Endothelial cell (in vitro differentiated cells): ENCODE results near the gene NECTIN2. TPM values are rescaled to one million over a fixed set of nuclear protein-coding genes. Genes with fewer than 3 reads are reported as not detected.
A peak's percentile ranks its signal among the peaks of the same experiment; 100 is the strongest.
"Not testable (repeated sequence)": the region's sequence is repeated elsewhere in the genome, so short reads cannot be mapped to it uniquely, and the experiment has no call there.

ENCODE experiments used
- DNase-seq: peaks from one replicate; pipeline ENCODE4 v3.0.0; 2021; ENCODE audit warnings: low spot score
- H3K27ac Mint-ChIP-seq: one replicate; pipeline ENCODE4 v1.8.0; 2021; ENCODE audit warnings: mixed read lengths, inconsistent platforms; ENCODE audit not compliant: unreplicated experiment
- H3K27me3 Mint-ChIP-seq: one replicate; pipeline ENCODE4 v1.8.0; 2021; ENCODE audit warnings: mild to moderate bottlenecking, moderate library complexity, mixed read lengths, inconsistent platforms; ENCODE audit not compliant: unreplicated experiment
- H3K36me3 Mint-ChIP-seq: one replicate; pipeline ENCODE4 v1.8.0; 2021; ENCODE audit warnings: mild to moderate bottlenecking, low read depth, mixed read lengths, inconsistent platforms; ENCODE audit not compliant: unreplicated experiment
- H3K4me1 Mint-ChIP-seq: one replicate; pipeline ENCODE4 v1.8.0; 2021; ENCODE audit warnings: mild to moderate bottlenecking, mixed read lengths, inconsistent platforms; ENCODE audit not compliant: unreplicated experiment
- H3K4me3 Mint-ChIP-seq: one replicate; pipeline ENCODE4 v1.8.0; 2021; ENCODE audit warnings: mild to moderate bottlenecking, mixed read lengths, inconsistent platforms; ENCODE audit not compliant: unreplicated experiment
- H3K9me3 Mint-ChIP-seq: one replicate; pipeline ENCODE4 v1.8.0; 2021; ENCODE audit warnings: mixed read lengths, inconsistent platforms; ENCODE audit not compliant: unreplicated experiment
- total RNA-seq: library from RNA; stranded (reverse); fragmentation: NEBNext Ultra II Directional; extraction: Animal tissue kit (Norgen Biotek cat#: 25700); gene quantifications from one replicate; pipeline ENCODE4 v1.2.1, GENCODE V29; 2021; ENCODE audit not compliant: unreplicated experiment
- TF ChIP-seq, protein P1 (sequence below): fragments of 200-600 bp; sonication (generic); IDR thresholded peaks from one replicate; pipeline ENCODE4 v1.5.0; 2021; ENCODE audit warnings: antibody characterized with exemption; ENCODE audit not compliant: unreplicated experiment

The NECTIN2 gene
- total RNA-seq, 1 donor from 2014 or later: 342 TPM

GRCh38 chr19:44884566-44884965 is 38.5 kb downstream of the NECTIN2 start:
- DNase-seq: no peak
- H3K27ac Mint-ChIP-seq: peak overlapping the region; percentile 2
- H3K4me3 Mint-ChIP-seq: peak overlapping the region; percentile 34
- TF ChIP-seq, protein P1, sequence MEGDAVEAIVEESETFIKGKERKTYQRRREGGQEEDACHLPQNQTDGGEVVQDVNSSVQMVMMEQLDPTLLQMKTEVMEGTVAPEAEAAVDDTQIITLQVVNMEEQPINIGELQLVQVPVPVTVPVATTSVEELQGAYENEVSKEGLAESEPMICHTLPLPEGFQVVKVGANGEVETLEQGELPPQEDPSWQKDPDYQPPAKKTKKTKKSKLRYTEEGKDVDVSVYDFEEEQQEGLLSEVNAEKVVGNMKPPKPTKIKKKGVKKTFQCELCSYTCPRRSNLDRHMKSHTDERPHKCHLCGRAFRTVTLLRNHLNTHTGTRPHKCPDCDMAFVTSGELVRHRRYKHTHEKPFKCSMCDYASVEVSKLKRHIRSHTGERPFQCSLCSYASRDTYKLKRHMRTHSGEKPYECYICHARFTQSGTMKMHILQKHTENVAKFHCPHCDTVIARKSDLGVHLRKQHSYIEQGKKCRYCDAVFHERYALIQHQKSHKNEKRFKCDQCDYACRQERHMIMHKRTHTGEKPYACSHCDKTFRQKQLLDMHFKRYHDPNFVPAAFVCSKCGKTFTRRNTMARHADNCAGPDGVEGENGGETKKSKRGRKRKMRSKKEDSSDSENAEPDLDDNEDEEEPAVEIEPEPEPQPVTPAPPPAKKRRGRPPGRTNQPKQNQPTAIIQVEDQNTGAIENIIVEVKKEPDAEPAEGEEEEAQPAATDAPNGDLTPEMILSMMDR: no peak
- H3K9me3 Mint-ChIP-seq: no peaks in the 10 kb centered on the region
- H3K27me3 Mint-ChIP-seq: peaks cover 17% of the 10 kb centered on the region
- peaks cover 9% of the 10 kb centered on the region for H3K4me1 Mint-ChIP-seq
- peaks cover 36% of the 10 kb centered on the region for H3K36me3 Mint-ChIP-seq

DNA sequence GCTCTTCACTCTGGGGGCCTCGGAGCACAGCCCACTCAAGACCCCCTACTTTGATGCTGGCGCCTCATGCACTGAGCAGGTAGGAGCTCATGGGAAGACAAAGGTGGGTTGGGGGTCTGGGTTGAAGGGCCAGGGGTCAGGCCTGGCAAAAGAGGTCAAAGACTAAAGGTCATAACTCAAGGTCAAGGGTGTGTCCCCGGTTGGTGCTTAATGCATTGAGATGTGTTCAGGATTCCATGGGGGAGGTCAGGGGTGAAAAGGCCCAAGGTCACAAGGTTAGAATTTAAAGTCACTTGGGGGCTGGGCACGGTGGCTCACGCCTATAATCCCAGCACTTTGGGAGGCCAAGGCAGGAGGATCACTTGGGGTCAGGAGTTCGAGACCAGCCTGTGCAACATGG is 40.0 kb downstream of the NECTIN2 start:
- Mint-ChIP-seq H3K27ac (peak overlapping the region; percentile 51), H3K9me3 (no peaks in the 10 kb centered on the region), H3K4me1 (peaks cover 10% of the 10 kb centered on the region), H3K36me3 (peaks cover 37% of the 10 kb centered on the region), H3K4me3 (peak overlapping the region; percentile 27), H3K27me3 (peaks cover 20% of the 10 kb centered on the region)
- TF ChIP-seq, protein P1: no peak
- no peak for DNase-seq

- H3K9me3 Mint-ChIP-seq: no peaks in the 10 kb centered on the region
- H3K27ac Mint-ChIP-seq: peak overlapping the region; percentile 71
- H3K27me3 Mint-ChIP-seq: peaks cover 24% of the 10 kb centered on the region
- H3K4me1 Mint-ChIP-seq: peaks cover 16% of the 10 kb centered on the region
- DNase-seq: no peak
- peak overlapping the region; percentile 80 for H3K4me3 Mint-ChIP-seq
- TF ChIP-seq, protein P1: no peak
- peaks cover 38% of the 10 kb centered on the region for H3K36me3 Mint-ChIP-seq
These were observed 41.6 kb downstream of the NECTIN2 start for GRCh38 chr19:44887648-44888047.

DNA sequence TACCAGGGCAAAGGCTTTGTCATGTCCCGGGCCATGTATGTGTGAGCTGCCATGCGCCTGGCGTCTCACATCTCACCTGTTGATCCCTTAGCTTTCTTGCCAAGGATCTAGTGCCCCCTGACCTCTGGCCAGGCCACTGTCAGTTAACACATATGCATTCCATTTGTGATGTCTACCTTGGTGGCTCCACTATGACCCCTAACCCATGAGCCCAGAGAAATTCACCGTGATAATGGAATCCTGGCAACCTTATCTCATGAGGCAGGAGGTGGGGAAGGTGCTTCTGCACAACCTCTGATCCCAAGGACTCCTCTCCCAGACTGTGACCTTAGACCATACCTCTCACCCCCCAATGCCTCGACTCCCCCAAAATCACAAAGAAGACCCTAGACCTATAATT is 42.2 kb downstream of the NECTIN2 start:
- not testable (repeated sequence) for H3K27ac Mint-ChIP-seq, H3K9me3 Mint-ChIP-seq, DNase-seq
- Mint-ChIP-seq H3K4me3 (peak overlapping the region; percentile 33), H3K4me1 (peaks cover 16% of the 10 kb centered on the region), H3K36me3 (peaks cover 45% of the 10 kb centered on the region), H3K27me3 (peaks cover 24% of the 10 kb centered on the region)

GRCh38 chr19:44889830-44890365 is 43.8 kb downstream of the NECTIN2 start:
- TF ChIP-seq, protein P1: no peak
- H3K27ac Mint-ChIP-seq: peak overlapping the region; percentile 62
- no peak for DNase-seq
- no peaks in the 10 kb centered on the region for H3K9me3 Mint-ChIP-seq
- peaks cover 43% of the 10 kb centered on the region for H3K36me3 Mint-ChIP-seq
- peaks cover 16% of the 10 kb centered on the region for H3K4me1 Mint-ChIP-seq
- H3K4me3 Mint-ChIP-seq: peak overlapping the region; percentile 91
- peaks cover 26% of the 10 kb centered on the region for H3K27me3 Mint-ChIP-seq
